SK-N-SH (cell line): ENCODE data around the gene HMMR. TPM values are rescaled to one million over a fixed set of nuclear protein-coding genes. Genes with fewer than 3 reads are reported as not detected.

Source experiments
- CTCF ChIA-PET: fragments of 300-600, 350-600 bp; formaldehyde crosslinking; extraction: SDS; loops from one replicate; lab custom pipeline; 2021; lab: Yijun Ruan, JAX
- POLR2A ChIA-PET: fragments of 350-600 bp; sonication (Branson Sonifier 250); formaldehyde crosslinking; extraction: SDS; loops from one replicate; lab custom pipeline; 2020; ENCODE audit warnings: antibody characterized with exemption, inconsistent platforms; lab: Yijun Ruan, JAX
- DNase-seq: peaks from one replicate; pipeline ENCODE4 v3.0.0; 2012
- H2AFZ ChIP-seq: fragments of 200-600 bp; sonication (generic); 2 replicates; pipeline ENCODE4 v1.8.1; 2016; ENCODE audit warnings: antibody characterized with exemption, mild to moderate bottlenecking, low read depth
- H3F3A ChIP-seq: fragments of 200-600 bp; sonication (generic); replicated peaks from 2 replicates; pipeline ENCODE3; 2016; ENCODE audit warnings: antibody characterized with exemption, mild to moderate bottlenecking; ENCODE audit not compliant: insufficient read depth
- H3K27ac ChIP-seq, 2 experiments: fragments of 200-500 bp in 1 of 2; fragments of 200-600 bp in 1 of 2; sonication (Bioruptor generic) in 1 of 2; sonication (generic), shearing (Covaris generic) in 1 of 2; 2 replicates each; pipeline versions ENCODE4 v1.5.1 to v1.6.1; 2014 to 2016; ENCODE audit warnings: low read depth in 2 of 2, inconsistent platforms in 1 of 2, low read length in 1 of 2, mild to moderate bottlenecking in 1 of 2, mixed read lengths in 1 of 2
- H3K27me3 ChIP-seq: fragments of 200-600 bp; sonication (generic), shearing (Covaris generic); 2 replicates; pipeline ENCODE4 v1.6.1; 2016; ENCODE audit warnings: mixed run types; ENCODE audit not compliant: insufficient read depth
- H3K36me3 ChIP-seq, 2 experiments: fragments of 200-500 bp in 1 of 2; fragments of 200-600 bp in 1 of 2; sonication (Bioruptor generic) in 1 of 2; sonication (generic) in 1 of 2; replicated peaks in 1 of 2; 2 replicates each; pipeline versions ENCODE3 to v1.5.1; 2014 to 2016; ENCODE audit warnings: low read length in 1 of 2, mild to moderate bottlenecking in 1 of 2; ENCODE audit not compliant: insufficient read depth in 2 of 2, control insufficient read depth in 1 of 2
- H3K4me1 ChIP-seq, 2 experiments: fragments of 200-500 bp in 1 of 2; fragments of 200-600 bp in 1 of 2; sonication (Bioruptor generic) in 1 of 2; sonication (generic), shearing (Covaris generic) in 1 of 2; 2 replicates each; pipeline versions ENCODE4 v1.5.1 to v1.6.1; 2014 to 2016; ENCODE audit warnings: low read depth in 1 of 2, low read length in 1 of 2, mixed run types in 1 of 2; ENCODE audit not compliant: insufficient read depth in 2 of 2, control insufficient read depth in 1 of 2
- H3K4me2 ChIP-seq: fragments of 200-600 bp; sonication (generic), shearing (Covaris generic); 2 replicates; pipeline ENCODE4 v1.6.1; 2017; ENCODE audit warnings: mixed run types
- H3K4me3 ChIP-seq, 2 experiments: fragments of 200-500 bp in 1 of 2; fragments of 200-600 bp in 1 of 2; sonication (Bioruptor generic) in 1 of 2; sonication (generic), shearing (Covaris generic) in 1 of 2; 2 replicates each; pipeline versions ENCODE4 v1.5.1 to v1.8.1; 2014 to 2016; ENCODE audit warnings: low read depth in 2 of 2, inconsistent platforms in 1 of 2, low read length in 1 of 2, mild to moderate bottlenecking in 1 of 2, mixed read lengths in 1 of 2, moderate library complexity in 1 of 2
- H3K79me2 ChIP-seq: fragments of 200-600 bp; sonication (generic); 2 replicates; pipeline ENCODE4 v1.8.1; 2017; ENCODE audit warnings: mild to moderate bottlenecking; ENCODE audit not compliant: insufficient read depth
- H3K9ac ChIP-seq: fragments of 200-600 bp; sonication (generic); 2 replicates; pipeline ENCODE4 v1.6.1; 2017; ENCODE audit warnings: mixed run types
- H3K9me2 ChIP-seq: fragments of 200-600 bp; sonication (generic); 2 replicates; pipeline ENCODE4 v1.6.1; 2017; ENCODE audit warnings: mixed run types
- H3K9me3 ChIP-seq: fragments of 200-600 bp; sonication (generic); 2 replicates; pipeline ENCODE4 v1.6.1; 2017; ENCODE audit warnings: mixed run types, mild to moderate bottlenecking, moderate library complexity
- H4K20me1 ChIP-seq: fragments of 200-600 bp; sonication (generic); 2 replicates; pipeline ENCODE4 v1.6.1; 2017; ENCODE audit warnings: mild to moderate bottlenecking, mixed run types; ENCODE audit not compliant: insufficient read depth
- ELF1 ChIP-seq: IDR thresholded peaks from 2 replicates; pipeline ENCODE4 v1.4.0; 2012
- FOXJ3 ChIP-seq: sonication (generic); formaldehyde crosslinking; IDR thresholded peaks from 2 replicates; pipeline ENCODE4 v1.5.1; 2020; ENCODE audit warnings: mild to moderate bottlenecking, missing genetic modification reagents
- FOXM1 ChIP-seq: IDR thresholded peaks from 2 replicates; pipeline ENCODE4 v1.4.0; 2012; ENCODE audit warnings: low read depth, mild to moderate bottlenecking
- GATA2 ChIP-seq: sonication (generic); formaldehyde crosslinking; IDR thresholded peaks from 2 replicates; pipeline ENCODE4 v1.5.0; 2020; ENCODE audit warnings: mild to moderate bottlenecking, missing genetic modification reagents
- JUND ChIP-seq: IDR thresholded peaks from 2 replicates; pipeline ENCODE4 v1.4.0; 2012
- MXI1 ChIP-seq: IDR thresholded peaks from 2 replicates; pipeline ENCODE4 v1.6.1; 2012; ENCODE audit warnings: mild to moderate bottlenecking, low read depth, low read length, improper control_type of control experiment
- NFIC ChIP-seq: IDR thresholded peaks from 2 replicates; pipeline ENCODE4 v1.4.0; 2012; ENCODE audit warnings: borderline replicate concordance
- RAD21 ChIP-seq: IDR thresholded peaks from 2 replicates; pipeline ENCODE4 v1.6.1; 2012; ENCODE audit warnings: mild to moderate bottlenecking, low read length
- REST ChIP-seq: IDR thresholded peaks from 2 replicates; pipeline ENCODE4 v1.6.1; 2012; ENCODE audit warnings: mild to moderate bottlenecking, low read depth, low read length, moderate library complexity
- RFX5 ChIP-seq: IDR thresholded peaks from 2 replicates; pipeline ENCODE4 v1.6.1; 2012; ENCODE audit warnings: mild to moderate bottlenecking, improper control_type of control experiment, low read length
- RXRA ChIP-seq: IDR thresholded peaks from 2 replicates; pipeline ENCODE4 v1.4.0; 2012; ENCODE audit warnings: low read depth, mild to moderate bottlenecking, borderline replicate concordance
- SIN3A ChIP-seq: IDR thresholded peaks from 2 replicates; pipeline ENCODE4 v1.6.1; 2012; ENCODE audit warnings: low read depth, mild to moderate bottlenecking, low read length, moderate library complexity, borderline replicate concordance
- SMC3 ChIP-seq: IDR thresholded peaks from 2 replicates; pipeline ENCODE4 v1.6.1; 2012; ENCODE audit warnings: low read depth, low read length, improper control_type of control experiment
- TAF1 ChIP-seq: IDR thresholded peaks from 2 replicates; pipeline ENCODE4 v1.6.1; 2012; ENCODE audit warnings: low read depth, mild to moderate bottlenecking, low read length, moderate library complexity, borderline replicate concordance
- TEAD4 ChIP-seq: IDR thresholded peaks from 2 replicates; pipeline ENCODE4 v1.4.0; 2012; ENCODE audit warnings: mild to moderate bottlenecking, borderline replicate concordance; ENCODE audit not compliant: insufficient read depth
- USF2 ChIP-seq: fragments of 150-350 bp; IDR thresholded peaks from 2 replicates; pipeline ENCODE4 v1.6.1; 2017; ENCODE audit warnings: antibody characterized with exemption, low read length, low read depth, borderline replicate concordance
- WGBS: methylation state at CpG from one replicate; pipeline ENCODE4 v1.1.6; 2017; ENCODE audit warnings: low lambda C conversion rate; 5-methylcytosine and 5-hydroxymethylcytosine counted together
- polyA plus RNA-seq, 3 experiments: library from polyadenylated mRNA; depleted of rRNA; stranded (reverse); fragments of >200 nt; gene quantifications; 2 replicates each; pipeline ENCODE4 v1.2.3, GENCODE V29; 2012
- TF ChIP-seq, protein P1 (sequence below): fragments of 150-350 bp; IDR thresholded peaks from 2 replicates; pipeline ENCODE4 v1.6.1; 2016; ENCODE audit warnings: mild to moderate bottlenecking, low read depth, low read length

The HMMR gene
- polyA plus RNA-seq, 1 of the 3 experiments (the other 2 are of a cell fraction): 7.7 TPM

DNA sequence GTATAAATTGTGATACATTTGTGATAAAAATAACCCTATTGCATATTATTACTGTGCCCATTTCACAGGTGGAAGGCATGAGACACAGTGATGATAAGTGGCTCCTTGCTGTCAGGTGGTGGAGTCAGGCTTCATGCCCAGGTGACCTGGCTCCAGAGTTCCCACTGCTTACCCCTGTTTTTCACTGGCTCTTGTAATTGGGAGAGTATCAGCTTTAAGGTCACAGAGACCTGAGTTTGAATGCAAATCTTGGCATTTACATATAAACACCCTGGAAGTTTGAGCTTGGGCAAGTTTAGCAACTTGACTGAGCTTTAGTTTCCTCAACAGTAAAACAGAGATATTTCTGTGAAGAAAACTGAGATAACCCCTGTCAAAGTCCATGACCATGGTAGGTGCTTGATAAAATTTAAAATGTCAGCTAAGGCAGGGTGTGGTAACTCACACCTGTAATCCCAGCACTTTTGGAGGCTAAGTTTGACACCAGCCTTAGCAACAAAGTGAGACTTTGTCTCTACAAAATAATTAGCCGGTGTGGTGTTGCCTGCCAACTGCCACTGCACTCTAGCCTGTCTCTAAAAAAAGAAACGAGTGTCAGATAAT, 74.2 kb downstream of the HMMR start:
- peaks cover 0 to 17% of the 10 kb centered on the region in 2 experiments; a peak in 2 of 4 replicates for H3K4me1 ChIP-seq
- no peak overlapping the region for H3K4me2 ChIP-seq
- H3K4me3 ChIP-seq: no peak overlapping the region
- H3K36me3 ChIP-seq: no peaks in the 10 kb centered on the region
- CTCF ChIA-PET: no interaction called here
- H3K9me2 ChIP-seq: no peaks in the 10 kb centered on the region
- H3K27ac ChIP-seq: no peak overlapping the region
- no peaks in the 10 kb centered on the region for H3K79me2 ChIP-seq
- no peak overlapping the region for H3K9ac ChIP-seq
- no peaks in the 10 kb centered on the region for H3K9me3 ChIP-seq
- H2AFZ ChIP-seq: no peak overlapping the region
- H4K20me1 ChIP-seq: no peaks in the 10 kb centered on the region
- H3F3A ChIP-seq: no peaks in the 10 kb centered on the region
- TF ChIP-seq TAF1 (no peak), FOXM1 (no peak), RXRA (no peak), SMC3 (no peak), SIN3A (no peak), JUND (no peak), USF2 (no peak), REST (no peak), GATA2 (no peak), MXI1 (no peak)
- TF ChIP-seq, protein P1, sequence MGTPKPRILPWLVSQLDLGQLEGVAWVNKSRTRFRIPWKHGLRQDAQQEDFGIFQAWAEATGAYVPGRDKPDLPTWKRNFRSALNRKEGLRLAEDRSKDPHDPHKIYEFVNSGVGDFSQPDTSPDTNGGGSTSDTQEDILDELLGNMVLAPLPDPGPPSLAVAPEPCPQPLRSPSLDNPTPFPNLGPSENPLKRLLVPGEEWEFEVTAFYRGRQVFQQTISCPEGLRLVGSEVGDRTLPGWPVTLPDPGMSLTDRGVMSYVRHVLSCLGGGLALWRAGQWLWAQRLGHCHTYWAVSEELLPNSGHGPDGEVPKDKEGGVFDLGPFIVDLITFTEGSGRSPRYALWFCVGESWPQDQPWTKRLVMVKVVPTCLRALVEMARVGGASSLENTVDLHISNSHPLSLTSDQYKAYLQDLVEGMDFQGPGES: no peak
- WGBS: 53% methylated on average over 2 of the region's 2 CpGs
- POLR2A ChIA-PET: no interaction called here
- DNase-seq: no peak
- no peaks in the 10 kb centered on the region for H3K27me3 ChIP-seq

- Histone ChIP-seq H3K4me1 (peaks cover 0 to 17% of the 10 kb centered on the region in 2 experiments; a peak in 2 of 4 replicates), H3K36me3 (no peaks in the 10 kb centered on the region), H4K20me1 (no peaks in the 10 kb centered on the region), H3K4me3 (no peak overlapping the region), H2AFZ (no peak overlapping the region), H3F3A (no peaks in the 10 kb centered on the region), H3K27me3 (no peaks in the 10 kb centered on the region), H3K9me2 (no peaks in the 10 kb centered on the region), H3K9ac (no peak overlapping the region), H3K9me3 (no peaks in the 10 kb centered on the region), H3K27ac (no peak overlapping the region), H3K4me2 (no peak overlapping the region), H3K79me2 (no peaks in the 10 kb centered on the region)
- 73% methylated on average over 3 of the region's 3 CpGs for WGBS
- DNase-seq: no peak
- ChIA-PET POLR2A (no interaction called here), CTCF (interaction anchor here (0.8 kb wide), 1 partner anchor 11 kb away, joined by 3 read pairs; no protein-coding TSS in a partner anchor)
- TF ChIP-seq NFIC: no peak
- TF ChIP-seq TEAD4: no peak
- TF ChIP-seq SMC3: no peak
- TF ChIP-seq RAD21: no peak
- no peak for TF ChIP-seq FOXJ3 (CRISPR knock-in tag)
- TF ChIP-seq USF2: no peak
- TF ChIP-seq ELF1: no peak
- TF ChIP-seq FOXM1: no peak
- TF ChIP-seq RFX5: no peak
- no peak for TF ChIP-seq REST
Measured at GRCh38 chr5:163535290-163535689, 74.9 kb downstream of the HMMR start.
